Dermis blood vessel endothelial cell (primary cell): Measurements from ENCODE around the gene AFG3L2. TPM values are rescaled to one million over a fixed set of nuclear protein-coding genes. Genes with fewer than 3 reads are reported as not detected.
A peak's percentile ranks its signal among the peaks of the same experiment; 100 is the strongest.
"Not testable (repeated sequence)": the region's sequence is repeated elsewhere in the genome, so short reads cannot be mapped to it uniquely, and the experiment has no call there.

Experiments used
- DNase-seq: peaks from one replicate; pipeline ENCODE4 v3.0.0; 2010
- total RNA-seq: library from RNA; depleted of rRNA; stranded (reverse); fragments of >200 nt; gene quantifications from 2 replicates; pipeline ENCODE4 v1.2.3, GENCODE V29; 2014

The AFG3L2 gene
- total RNA-seq, 1 donor from 2014 or later: 49.4 TPM

DNA sequence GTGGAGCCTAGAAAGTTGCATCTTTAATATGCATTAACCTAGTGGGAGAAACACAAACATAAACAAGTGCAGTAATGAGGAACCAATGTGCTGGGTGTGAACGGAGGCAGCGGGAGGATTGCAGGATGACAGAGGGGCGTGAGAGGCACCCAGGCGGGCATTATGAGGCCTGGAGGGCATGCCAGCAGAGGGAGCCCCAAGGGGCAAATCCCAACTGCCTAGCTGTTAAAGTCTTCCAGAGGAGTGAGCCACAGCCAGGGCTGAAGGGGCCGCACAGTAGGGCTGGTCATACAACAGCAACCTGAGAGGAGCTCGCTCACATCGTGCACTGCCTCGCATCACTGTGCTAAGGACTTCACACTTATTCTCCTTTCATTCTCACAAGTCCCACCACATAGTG lies 17.4 kb upstream of the AFG3L2 start:
- peak; percentile 66 for DNase-seq

DNA sequence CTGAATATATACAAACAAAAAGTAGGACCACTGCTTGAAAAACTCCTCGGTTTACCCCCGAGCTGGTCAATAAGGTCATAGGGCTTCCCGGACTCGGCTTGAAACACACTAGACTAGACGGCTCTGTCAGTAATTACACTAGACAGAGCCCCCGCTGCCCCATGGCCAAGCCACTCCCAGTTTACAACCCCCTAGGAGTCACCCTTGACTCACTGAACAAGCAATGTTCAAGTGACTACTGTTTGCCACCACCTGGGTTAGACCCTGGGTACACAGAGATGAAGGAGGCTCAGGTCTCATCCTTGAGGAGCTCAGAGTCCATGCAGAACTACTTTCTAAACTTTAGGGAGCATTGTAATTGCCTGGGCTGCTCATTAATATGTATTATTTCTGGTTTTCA lies 17.0 kb upstream of the AFG3L2 start:
- DNase-seq: no peak

- DNase-seq: no peak
These were observed 16.5 kb upstream of the AFG3L2 start for GRCh38 chr18:12393510-12393909.

DNA sequence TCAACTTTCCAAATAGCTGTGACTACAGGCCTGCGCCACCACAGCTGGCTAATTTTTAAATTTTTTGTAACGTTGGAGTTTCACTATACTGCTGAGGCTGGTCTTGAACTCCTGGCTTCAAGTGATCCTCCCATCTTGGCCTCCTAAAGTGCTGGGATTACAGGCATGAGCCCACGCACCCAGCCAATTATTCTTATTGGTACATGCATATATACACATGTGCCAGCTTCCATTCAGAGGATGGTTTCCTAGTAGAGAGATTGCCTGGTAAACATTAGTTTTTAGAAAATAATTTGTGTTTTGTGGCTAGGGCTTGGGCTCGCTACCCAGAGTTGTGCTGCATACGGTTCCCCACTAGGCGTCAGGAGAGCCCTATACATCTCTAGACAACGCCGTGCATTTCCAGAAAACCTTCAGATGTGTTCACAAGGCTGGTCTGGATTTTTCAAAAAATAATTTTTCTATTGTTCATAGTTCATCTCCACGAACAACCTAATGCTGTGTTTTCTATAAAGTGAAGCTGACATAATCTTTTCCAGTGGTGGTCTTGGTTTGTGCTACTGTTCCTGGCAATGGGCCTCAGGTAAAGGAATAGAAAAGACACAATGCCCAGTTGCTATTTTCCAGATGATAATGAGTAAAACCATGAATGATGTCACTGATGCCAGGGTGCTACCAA lies 14.6 kb upstream of the AFG3L2 start:
- DNase-seq: peak; percentile 87

DNA sequence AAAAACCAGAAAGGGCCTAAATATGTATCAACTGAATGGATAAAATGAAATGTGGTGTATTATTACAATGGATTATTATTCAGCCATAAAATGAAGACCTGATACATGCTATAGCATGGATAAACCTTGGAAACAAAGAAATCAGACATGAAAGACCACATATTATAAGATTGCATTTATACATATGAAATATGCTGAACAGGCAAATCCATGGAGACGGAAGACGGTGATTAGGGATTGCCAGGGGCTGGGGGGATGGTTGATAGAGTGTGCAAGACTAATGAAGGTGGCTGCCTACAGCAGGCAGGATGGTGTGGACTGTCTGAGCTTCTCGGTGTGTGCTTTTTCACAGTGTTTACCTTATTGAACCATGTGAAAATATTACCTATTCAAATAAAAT lies 11.4 kb upstream of the AFG3L2 start:
- DNase-seq: no peak

- DNase-seq: no peak
These were observed 7.2 kb upstream of the AFG3L2 start for GRCh38 chr18:12384261-12384660.

DNA sequence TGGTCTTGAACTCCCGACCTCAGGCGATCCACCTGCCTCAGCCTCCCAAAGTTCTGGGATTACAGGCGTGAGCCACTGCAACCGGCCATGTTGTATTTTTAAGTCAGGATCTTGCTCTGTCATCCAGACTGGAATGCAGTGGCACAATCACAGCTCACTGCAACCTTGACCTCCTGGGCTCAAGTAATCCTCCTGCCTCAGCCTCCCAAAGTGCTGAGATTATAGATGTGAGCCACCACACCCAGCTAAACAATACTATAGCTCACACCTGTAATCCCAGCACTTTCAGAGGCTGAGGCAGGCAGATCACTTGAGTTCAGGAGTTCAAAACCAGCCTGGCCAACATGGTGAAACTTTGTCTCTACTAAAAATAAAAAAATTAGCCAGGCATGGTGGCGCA lies 6.7 kb upstream of the AFG3L2 start:
- DNase-seq: not testable (repeated sequence)

GRCh38 chr18:12382221-12382814 lies 5.3 kb upstream of the AFG3L2 start:
- not testable (repeated sequence) for DNase-seq

DNA sequence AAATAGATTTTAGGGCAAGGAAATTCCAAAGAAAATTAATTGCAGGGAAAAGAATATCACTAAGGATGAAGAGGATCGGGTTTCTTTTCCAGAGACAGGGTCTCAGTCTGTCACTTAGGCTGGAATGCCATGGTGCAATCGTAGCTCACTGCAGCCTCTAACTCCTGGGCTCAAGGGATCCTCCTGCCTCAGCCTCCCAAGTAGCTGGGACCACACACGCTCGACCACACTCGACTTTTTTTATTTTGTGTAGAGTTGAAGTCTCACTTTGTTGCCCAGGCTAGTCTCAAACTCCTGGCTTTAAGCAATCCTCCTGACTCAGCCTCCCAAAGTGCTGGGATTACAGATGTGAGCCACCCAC lies 1.2 kb upstream of the AFG3L2 start:
- not testable (repeated sequence) for DNase-seq

GRCh38 chr18:12377556-12378197 lies 650 bp upstream of the AFG3L2 start:
- no peak for DNase-seq

GRCh38 chr18:12376034-12376753 lies 833 bp downstream of the AFG3L2 start:
- DNase-seq: peak; percentile 43

DNA sequence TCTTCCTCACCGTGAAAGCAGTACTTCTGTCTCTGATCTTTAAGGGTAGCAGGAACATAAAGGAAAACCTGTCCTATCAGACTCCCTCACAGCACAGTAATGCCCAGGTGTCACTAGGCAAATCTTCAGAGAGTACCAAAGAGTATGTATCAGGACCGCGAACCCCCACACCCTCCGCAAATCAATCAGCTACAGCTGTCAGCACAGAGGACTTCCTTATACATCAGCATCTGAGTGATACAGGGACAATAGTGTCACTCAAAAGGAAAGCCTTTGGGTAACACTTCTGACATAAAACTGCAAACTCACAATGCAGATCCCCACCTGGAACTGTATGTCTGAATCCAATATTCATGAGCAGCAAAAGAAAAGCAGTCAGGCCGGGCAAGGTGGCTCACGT lies 2.6 kb downstream of the AFG3L2 start:
- DNase-seq: no peak

- no peak for DNase-seq
These were observed 3.3 kb downstream of the AFG3L2 start for GRCh38 chr18:12373771-12374116.

GRCh38 chr18:12373116-12373770 lies 3.8 kb downstream of the AFG3L2 start:
- DNase-seq: no peak

- DNase-seq: no peak
These were observed 4.6 kb downstream of the AFG3L2 start for GRCh38 chr18:12372406-12372805.

GRCh38 chr18:12371590-12371989 lies 5.4 kb downstream of the AFG3L2 start:
- DNase-seq: no peak

- DNase-seq: no peak
These were observed 7.8 kb downstream of the AFG3L2 start for GRCh38 chr18:12369211-12369610.

- no peak for DNase-seq
These were observed 10.2 kb downstream of the AFG3L2 start for GRCh38 chr18:12366784-12367183.

DNA sequence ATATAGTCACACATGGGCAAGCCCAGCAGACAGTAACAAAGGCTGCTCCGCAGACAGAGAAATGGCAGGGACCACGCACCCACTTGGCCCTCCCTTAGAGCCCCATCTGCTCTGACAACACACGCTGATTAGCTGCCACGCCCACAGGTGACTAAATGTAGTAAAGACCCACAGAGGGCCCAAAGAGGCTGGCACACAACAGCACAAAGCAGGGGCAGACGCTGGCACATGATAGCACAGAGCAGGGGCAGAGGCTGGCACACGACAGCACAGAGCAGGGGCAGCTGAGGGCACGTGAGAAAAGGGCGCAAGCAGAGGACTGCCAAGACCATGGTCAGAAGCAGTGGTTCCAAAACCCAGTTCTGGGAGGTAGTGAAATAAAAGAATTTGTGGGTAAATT lies 10.6 kb downstream of the AFG3L2 start:
- DNase-seq: no peak

DNA sequence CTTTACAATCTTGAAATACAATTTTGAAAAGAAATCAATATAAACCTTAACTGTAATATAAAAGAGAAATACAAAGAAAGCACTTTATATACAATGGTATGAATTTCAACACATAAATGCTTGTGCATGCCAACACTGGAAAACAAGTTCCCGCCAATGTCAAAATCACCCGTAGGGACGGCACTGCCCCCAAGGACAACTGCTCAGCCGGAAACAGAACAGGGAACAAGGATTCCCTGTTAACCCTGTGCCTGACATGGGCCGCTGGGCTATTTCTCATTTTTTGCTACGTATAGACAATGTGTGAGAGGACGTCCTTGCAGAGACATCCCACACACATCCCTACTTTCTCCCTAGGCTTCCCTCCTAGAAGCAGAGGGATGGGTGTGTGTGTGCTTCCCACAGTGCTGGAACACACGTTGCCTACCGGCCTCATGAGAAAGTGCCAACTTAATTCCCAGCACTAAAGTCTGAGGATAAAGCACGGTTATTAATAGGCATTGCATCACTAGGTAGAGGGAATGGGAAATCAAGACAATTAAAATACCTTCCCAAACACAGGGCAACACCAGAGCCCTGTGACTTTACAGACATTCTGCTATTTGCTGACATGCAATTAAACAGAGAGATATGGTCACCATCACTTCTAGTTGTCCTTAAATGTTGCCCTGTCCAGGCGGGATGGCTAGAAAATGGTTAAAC lies 14.4 kb downstream of the AFG3L2 start:
- no peak for DNase-seq

GRCh38 chr18:12361770-12362378 lies 15.2 kb downstream of the AFG3L2 start:
- no peak for DNase-seq

DNA sequence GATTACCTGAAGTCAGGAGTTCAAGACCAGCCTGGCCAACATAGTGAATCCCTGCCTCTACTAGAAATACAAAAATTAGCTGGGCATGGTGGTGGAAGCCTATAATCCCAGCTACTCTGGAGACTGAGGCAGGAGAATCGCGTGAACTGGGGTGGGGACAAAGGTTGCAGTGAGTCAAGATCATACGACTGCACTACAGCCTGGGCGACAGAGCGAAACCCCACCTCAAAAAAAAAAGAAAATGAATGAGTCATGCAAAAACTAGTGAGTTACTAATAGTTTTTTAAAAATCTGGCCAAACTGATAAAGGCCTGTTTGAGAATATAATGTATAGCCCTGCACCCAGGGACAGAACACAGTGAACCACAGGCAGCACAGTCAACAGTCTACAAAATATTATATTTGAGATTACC lies 17.5 kb downstream of the AFG3L2 start:
- peak; percentile 20 for DNase-seq
